ENCODE measurements around the gene SNRNP40.
"Not testable (repeated sequence)": the region's sequence is repeated elsewhere in the genome, so short reads cannot be mapped to it uniquely, and the experiment has no call there.

SNRNP40 gene

GRCh38 chr1:31282426-31282825 lies 14.2 kb downstream of the SNRNP40 start:
- not testable (repeated sequence) for DNase-seq

GRCh38 chr1:31273619-31274018 lies 23.0 kb downstream of the SNRNP40 start:
- no peak for DNase-seq

GRCh38 chr1:31272369-31272768 lies 24.2 kb downstream of the SNRNP40 start:
- no peak for DNase-seq

GRCh38 chr1:31266547-31266946 lies 30.0 kb downstream of the SNRNP40 start:
- no peak for DNase-seq

- DNase-seq = no peak
These were observed 31.7 kb downstream of the SNRNP40 start for GRCh38 chr1:31264790-31265386.

- DNase-seq = no peak
These were observed 33.2 kb downstream of the SNRNP40 start for GRCh38 chr1:31263408-31263807.

GRCh38 chr1:31262393-31262792 lies 34.2 kb downstream of the SNRNP40 start:
- DNase-seq = not testable (repeated sequence)

- no peak for DNase-seq
These were observed 34.7 kb downstream of the SNRNP40 start for GRCh38 chr1:31261916-31262315.

- DNase-seq = no peak
These were observed 36.8 kb downstream of the SNRNP40 start for GRCh38 chr1:31259746-31260145.

- no peak for DNase-seq
These were observed 38.0 kb downstream of the SNRNP40 start for GRCh38 chr1:31258581-31258980.

GRCh38 chr1:31257213-31257612 lies 39.4 kb downstream of the SNRNP40 start:
- DNase-seq = no peak

GRCh38 chr1:31249854-31250253 lies 46.7 kb downstream of the SNRNP40 start:
- no peak for DNase-seq

- no peak for DNase-seq
These were observed 48.3 kb downstream of the SNRNP40 start for GRCh38 chr1:31248276-31248675.

- DNase-seq = no peak
These were observed 52.3 kb downstream of the SNRNP40 start for GRCh38 chr1:31244326-31244725.

- DNase-seq = no peak
These were observed 52.9 kb downstream of the SNRNP40 start for GRCh38 chr1:31243501-31244286.

GRCh38 chr1:31241321-31241720 lies 55.3 kb downstream of the SNRNP40 start:
- DNase-seq = peak in 2 of 4 experiments; percentile 8 to 9

GRCh38 chr1:31239653-31240241 lies 56.8 kb downstream of the SNRNP40 start, which contains the start of gene NKAIN1:
TSS of gene NKAIN1 (minus strand) at chr1:31239887. CDS start at chr1:31239547, 340 bp downstream.
- DNase-seq = peak in 3 of 4 experiments; percentile 11 to 50 (median 24)

GRCh38 chr1:31238986-31239613 lies 57.5 kb downstream of the SNRNP40 start:
- peak in 2 of 4 experiments; percentile 15 for DNase-seq

- peak in 1 of 4 experiments; percentile 10 for DNase-seq
These were observed 58.0 kb downstream of the SNRNP40 start for GRCh38 chr1:31238612-31238985.

GRCh38 chr1:31234870-31235269 lies 61.7 kb downstream of the SNRNP40 start:
- DNase-seq = no peak

GRCh38 chr1:31234123-31234708 lies 62.4 kb downstream of the SNRNP40 start:
- DNase-seq = no peak

GRCh38 chr1:31232689-31233088 lies 63.9 kb downstream of the SNRNP40 start:
- no peak for DNase-seq

- DNase-seq = no peak
These were observed 64.8 kb downstream of the SNRNP40 start for GRCh38 chr1:31231802-31232201.
